ENCODE measurements around the gene LAMA3.

LAMA3 gene

DNA sequence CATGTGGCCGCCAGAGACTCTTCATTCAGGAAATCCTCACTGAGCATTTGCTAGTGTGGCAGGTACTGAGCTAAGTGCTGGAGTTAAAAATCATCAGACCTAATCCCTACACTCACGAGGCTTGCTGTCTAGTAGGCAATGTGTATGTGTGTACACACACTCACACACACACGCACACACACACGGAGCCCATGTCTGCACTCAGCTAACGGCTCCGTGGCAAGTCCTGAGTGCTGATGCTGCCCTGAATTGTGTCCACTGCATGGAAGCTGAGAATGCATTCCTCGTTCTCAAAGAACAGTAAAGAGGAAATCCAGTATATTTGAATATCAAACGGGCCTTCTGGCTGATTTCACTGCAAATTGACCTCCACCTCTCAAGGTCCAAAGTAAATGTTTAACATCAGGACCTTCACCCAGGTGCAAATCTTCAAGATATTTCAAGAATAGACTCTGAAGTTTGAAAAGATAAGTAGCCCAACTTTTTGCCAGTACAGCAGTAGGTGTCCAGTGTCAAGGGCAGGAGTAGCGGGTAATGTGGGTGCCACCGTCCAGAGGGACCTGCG lies 189.2 kb downstream of the LAMA3 start:
- TF ChIP-seq, protein P1, sequence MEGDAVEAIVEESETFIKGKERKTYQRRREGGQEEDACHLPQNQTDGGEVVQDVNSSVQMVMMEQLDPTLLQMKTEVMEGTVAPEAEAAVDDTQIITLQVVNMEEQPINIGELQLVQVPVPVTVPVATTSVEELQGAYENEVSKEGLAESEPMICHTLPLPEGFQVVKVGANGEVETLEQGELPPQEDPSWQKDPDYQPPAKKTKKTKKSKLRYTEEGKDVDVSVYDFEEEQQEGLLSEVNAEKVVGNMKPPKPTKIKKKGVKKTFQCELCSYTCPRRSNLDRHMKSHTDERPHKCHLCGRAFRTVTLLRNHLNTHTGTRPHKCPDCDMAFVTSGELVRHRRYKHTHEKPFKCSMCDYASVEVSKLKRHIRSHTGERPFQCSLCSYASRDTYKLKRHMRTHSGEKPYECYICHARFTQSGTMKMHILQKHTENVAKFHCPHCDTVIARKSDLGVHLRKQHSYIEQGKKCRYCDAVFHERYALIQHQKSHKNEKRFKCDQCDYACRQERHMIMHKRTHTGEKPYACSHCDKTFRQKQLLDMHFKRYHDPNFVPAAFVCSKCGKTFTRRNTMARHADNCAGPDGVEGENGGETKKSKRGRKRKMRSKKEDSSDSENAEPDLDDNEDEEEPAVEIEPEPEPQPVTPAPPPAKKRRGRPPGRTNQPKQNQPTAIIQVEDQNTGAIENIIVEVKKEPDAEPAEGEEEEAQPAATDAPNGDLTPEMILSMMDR (IDR thresholded peaks at IDR 0.05; ENCODE audit: borderline replicate concordance, control extremely low read depth, extremely low read depth, insufficient read depth, missing control alignments) = no peak
- in situ Hi-C loops (cut with MboI; ENCODE audit: low sequenced_read_pairs, unreplicated experiment) = no loop called here
- DNase-seq (ENCODE audit: low spot score) = no peak

DNA sequence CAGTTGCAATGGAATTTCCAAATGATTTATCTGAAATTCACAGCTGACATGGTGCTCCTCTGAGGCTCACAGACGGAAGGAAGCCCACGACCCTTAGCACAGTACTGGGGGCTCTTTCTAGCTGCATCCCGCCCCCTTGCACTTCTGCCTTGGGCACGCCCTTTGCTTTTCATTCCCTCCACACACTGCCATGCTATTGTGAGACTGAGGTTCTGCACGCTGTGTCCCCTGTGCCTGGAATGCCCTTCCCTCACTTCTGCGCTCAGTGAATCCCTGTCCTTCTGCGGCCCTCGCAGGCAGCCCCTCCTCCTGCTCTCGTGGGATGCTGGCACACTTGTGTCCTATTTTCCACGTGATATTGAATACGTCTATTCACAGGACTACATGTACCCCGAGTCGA lies 189.9 kb downstream of the LAMA3 start:
- TF ChIP-seq, protein P1 (IDR thresholded peaks at IDR 0.05; ENCODE audit: borderline replicate concordance, control extremely low read depth, extremely low read depth, insufficient read depth, missing control alignments) = no peak
- in situ Hi-C loops (cut with MboI; ENCODE audit: low sequenced_read_pairs, unreplicated experiment) = no loop called here
- DNase-seq (ENCODE audit: low spot score) = no peak

DNA sequence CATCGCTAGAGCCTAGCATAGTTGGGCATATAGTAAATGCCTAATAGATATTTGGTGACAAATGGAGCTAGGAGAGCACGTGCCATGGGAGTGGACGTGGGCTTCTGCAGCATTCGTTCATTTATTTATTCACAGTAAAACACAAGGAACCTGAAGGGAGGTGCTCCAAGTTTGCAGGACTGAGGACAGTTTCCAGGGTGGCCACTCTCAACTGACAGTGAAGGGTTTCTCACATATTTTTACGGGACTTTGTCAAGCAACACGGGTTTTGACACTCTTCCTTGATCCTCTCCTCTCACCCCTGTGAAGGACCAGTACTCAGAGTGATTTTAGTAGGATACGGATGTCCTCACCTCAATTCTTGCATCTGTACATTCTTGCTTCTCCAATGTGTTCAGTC lies 190.3 kb downstream of the LAMA3 start:
- DNase-seq (ENCODE audit: low spot score) = no peak
- in situ Hi-C loops (cut with MboI; ENCODE audit: low sequenced_read_pairs, unreplicated experiment) = no loop called here
- TF ChIP-seq, protein P1 (IDR thresholded peaks at IDR 0.05; ENCODE audit: borderline replicate concordance, control extremely low read depth, extremely low read depth, insufficient read depth, missing control alignments) = no peak

DNA sequence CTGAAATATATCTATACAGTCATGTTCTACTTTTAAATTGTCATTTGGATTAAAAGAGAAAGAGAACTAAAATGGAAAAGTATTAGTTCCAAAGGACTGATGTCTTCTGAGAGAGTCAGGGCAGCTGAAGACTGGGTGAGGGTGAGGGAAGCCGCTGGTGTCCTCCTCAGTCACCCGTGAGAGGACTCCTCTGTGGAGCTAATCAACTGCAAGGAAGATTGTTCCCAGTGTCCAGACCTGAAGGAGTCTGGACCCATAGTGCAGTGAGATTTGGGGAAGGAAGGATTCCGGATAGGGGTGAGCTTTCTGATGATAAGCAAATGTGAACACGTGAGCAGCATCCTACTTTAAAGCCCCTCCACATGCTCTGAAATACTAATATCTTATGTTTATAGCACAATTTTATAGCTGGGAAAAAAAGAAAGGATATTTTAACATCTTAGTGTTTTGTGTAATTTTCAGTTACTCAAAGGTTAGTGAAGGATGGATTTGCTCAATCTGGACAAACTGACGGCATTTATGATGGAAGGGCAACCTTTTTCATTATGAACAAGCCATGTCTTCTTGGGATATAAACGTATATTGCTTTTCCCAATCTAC lies 190.8 kb downstream of the LAMA3 start:
- TF ChIP-seq, protein P1 (IDR thresholded peaks at IDR 0.05; ENCODE audit: borderline replicate concordance, control extremely low read depth, extremely low read depth, insufficient read depth, missing control alignments) = no peak
- in situ Hi-C loops (cut with MboI; ENCODE audit: low sequenced_read_pairs, unreplicated experiment) = no loop called here
- DNase-seq (ENCODE audit: low spot score) = no peak

DNA sequence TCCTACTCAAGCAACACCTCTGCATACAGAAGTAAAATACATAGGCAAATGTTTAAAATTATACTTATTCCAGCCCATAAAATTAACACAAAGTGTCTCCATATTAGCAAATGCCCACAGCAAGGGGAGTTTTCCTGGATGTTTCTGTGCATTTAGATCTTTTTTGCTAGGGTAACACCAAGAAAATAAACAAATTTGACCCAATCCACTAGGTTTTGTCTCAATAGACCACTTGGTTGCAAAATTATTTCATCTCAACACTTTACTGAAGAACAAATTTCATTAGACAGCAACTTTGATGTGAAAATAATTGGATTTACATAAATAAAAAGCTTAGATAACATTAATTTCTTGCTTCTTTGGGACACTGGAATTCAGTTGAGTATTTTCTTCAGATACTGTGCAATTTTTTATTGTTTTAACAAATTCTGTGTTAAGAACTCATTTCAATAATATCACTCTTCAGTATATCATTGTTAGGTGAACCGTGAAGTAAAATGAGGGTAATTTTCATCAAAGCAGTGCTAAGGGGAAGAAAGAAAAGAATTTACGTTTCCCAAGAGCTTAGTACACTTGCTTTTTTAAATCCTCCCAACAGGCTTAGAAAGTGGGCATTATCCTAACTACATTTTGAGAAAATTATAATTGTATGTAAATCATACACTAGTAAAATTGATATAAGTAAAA lies 191.8 kb downstream of the LAMA3 start:
- TF ChIP-seq, protein P1 (IDR thresholded peaks at IDR 0.05; ENCODE audit: borderline replicate concordance, control extremely low read depth, extremely low read depth, insufficient read depth, missing control alignments) = no peak
- no peak for DNase-seq (ENCODE audit: low spot score)
- in situ Hi-C loops (cut with MboI; ENCODE audit: low sequenced_read_pairs, unreplicated experiment) = no loop called here

DNA sequence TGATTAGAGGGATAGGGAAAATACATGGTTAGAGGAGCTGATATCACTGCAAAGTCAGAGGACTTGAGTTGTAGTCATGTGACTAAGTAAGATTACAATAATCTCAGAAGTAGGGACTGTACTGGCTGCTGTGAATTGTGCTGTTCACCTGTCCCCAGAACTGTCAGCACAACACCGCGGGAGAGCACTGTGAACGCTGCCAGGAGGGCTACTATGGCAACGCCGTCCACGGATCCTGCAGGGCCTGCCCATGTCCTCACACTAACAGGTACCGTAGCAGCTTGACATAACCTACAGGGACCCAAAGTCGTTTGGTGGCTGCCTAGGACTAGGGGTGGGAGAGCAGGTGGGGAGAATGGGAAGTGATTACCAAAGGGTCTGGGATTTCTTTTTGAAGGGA lies 192.5 kb downstream of the LAMA3 start:
- TF ChIP-seq, protein P1 (IDR thresholded peaks at IDR 0.05; ENCODE audit: borderline replicate concordance, control extremely low read depth, extremely low read depth, insufficient read depth, missing control alignments) = no peak

More for the DNA sequence above, 192.5 kb downstream of the LAMA3 start:
- no peak for DNase-seq (ENCODE audit: low spot score)
- in situ Hi-C loops (cut with MboI; ENCODE audit: low sequenced_read_pairs, unreplicated experiment) = no loop called here
